ENCODE data around the gene LAMB1.

- TF ChIP-seq CTCF (IDR thresholded peaks at IDR 0.05) (no peak), POLR2A (IDR thresholded peaks at IDR 0.05) (no peak)
Measured at GRCh38 chr7:108010377-108010776, 7.4 kb upstream of the LAMB1 start.

Measured in esophagus squamous epithelium (tissue), 4 donors.